Measurements from ENCODE around the gene PRR20G.

PRR20G gene

DNA sequence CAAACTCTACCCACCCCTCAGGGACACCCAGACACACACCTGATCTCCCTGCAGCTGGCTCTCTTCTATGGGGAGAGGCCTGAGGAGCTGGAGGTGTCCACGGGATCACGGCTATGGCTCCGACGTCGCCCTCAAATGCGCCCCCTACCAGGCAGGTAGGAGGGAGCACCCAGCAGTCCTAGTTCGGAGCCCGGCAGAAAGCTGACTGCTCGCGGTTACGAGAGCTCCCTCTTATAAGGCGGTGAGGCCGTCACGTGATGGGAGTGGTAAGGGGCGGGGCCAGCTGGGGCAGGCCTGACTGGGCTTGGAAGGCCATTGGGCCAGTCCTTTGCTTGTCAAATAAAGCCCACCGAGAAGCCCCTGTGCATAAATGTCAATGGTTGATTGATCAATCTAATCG lies at the start of gene PRR20G:
TSS of gene PRR20G (minus strand) at position 207 of the 400 bp plus-strand sequence. CDS start 681 bp downstream, outside the sequence.
- TF ChIP-seq, protein P1, sequence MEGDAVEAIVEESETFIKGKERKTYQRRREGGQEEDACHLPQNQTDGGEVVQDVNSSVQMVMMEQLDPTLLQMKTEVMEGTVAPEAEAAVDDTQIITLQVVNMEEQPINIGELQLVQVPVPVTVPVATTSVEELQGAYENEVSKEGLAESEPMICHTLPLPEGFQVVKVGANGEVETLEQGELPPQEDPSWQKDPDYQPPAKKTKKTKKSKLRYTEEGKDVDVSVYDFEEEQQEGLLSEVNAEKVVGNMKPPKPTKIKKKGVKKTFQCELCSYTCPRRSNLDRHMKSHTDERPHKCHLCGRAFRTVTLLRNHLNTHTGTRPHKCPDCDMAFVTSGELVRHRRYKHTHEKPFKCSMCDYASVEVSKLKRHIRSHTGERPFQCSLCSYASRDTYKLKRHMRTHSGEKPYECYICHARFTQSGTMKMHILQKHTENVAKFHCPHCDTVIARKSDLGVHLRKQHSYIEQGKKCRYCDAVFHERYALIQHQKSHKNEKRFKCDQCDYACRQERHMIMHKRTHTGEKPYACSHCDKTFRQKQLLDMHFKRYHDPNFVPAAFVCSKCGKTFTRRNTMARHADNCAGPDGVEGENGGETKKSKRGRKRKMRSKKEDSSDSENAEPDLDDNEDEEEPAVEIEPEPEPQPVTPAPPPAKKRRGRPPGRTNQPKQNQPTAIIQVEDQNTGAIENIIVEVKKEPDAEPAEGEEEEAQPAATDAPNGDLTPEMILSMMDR (conservative IDR thresholded peaks at IDR 0.05; ENCODE audit: low read length), result no peak
- no peak for DNase-seq (ENCODE audit: low read depth)
- H3K4me3 ChIP-seq (ENCODE audit: low read length), result no peak within 1 kb of the TSS

DNA sequence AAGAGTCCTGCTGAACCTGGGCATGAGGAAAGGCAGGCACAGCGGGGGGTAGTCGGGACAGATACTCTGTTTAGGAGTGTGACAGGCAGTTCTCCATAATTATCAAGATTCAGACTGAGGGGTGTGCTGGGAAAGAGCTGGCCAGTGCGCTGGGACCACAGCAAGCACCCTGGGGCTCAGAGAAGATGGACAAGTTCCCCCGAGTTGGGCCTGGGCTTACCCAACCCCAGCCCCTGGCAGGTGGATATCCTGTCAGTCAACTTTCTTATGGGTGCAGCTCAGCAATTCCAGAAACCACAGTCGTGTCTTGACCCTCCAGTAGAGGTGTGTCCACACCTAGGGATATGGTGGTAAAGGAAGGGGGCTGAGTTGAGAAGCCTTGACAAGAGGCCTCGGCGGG lies 49.2 kb upstream of the PRR20G start:
- no peak overlapping the region for H3K4me3 ChIP-seq (ENCODE audit: low read length)
- TF ChIP-seq, protein P1 (conservative IDR thresholded peaks at IDR 0.05; ENCODE audit: low read length), result no peak
- DNase-seq (ENCODE audit: low read depth), result no peak

DNA sequence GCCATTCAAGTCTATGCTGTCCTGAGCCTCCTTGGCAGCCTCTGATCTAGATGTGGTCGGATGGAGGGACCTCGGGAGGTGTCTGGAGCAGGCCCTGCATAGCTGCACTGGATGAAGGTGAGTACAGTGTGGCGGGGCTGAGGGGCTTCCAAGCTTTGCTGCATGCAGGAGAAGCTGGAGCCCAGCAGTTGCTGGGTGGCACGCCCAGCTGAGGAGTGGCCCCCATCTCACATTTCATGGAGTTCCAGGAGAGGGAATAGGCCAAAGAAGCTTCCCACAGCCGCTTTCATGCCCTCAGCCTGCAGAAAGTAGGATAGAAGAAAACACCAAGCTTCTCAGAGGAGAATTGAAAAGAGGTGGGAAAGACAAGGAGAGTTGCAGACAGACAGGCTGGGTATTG lies 48.3 kb upstream of the PRR20G start:
- H3K4me3 ChIP-seq (ENCODE audit: low read length), result no peak overlapping the region
- DNase-seq (ENCODE audit: low read depth), result no peak
- TF ChIP-seq, protein P1 (conservative IDR thresholded peaks at IDR 0.05; ENCODE audit: low read length), result no peak

DNA sequence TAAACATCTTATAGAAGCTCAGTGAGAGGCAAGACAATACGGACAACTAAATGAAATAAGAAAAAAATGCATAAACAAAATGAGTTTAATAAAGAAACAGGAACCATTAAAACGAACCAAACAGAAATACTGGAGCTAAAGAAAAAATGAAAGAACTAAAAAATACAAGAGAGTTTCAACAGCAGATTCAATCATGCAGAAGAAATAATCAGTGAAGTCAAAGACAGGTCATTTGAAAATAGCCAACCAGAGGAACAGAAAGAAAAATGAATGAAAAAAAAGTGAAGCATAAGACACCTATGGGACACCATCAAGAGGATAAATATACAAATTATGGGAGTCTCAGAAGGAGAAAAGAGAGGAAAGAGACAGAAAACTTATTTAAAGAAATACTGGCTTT lies 42.5 kb upstream of the PRR20G start:
- DNase-seq (ENCODE audit: low read depth), result no peak
- TF ChIP-seq, protein P1 (conservative IDR thresholded peaks at IDR 0.05; ENCODE audit: low read length), result no peak

DNA sequence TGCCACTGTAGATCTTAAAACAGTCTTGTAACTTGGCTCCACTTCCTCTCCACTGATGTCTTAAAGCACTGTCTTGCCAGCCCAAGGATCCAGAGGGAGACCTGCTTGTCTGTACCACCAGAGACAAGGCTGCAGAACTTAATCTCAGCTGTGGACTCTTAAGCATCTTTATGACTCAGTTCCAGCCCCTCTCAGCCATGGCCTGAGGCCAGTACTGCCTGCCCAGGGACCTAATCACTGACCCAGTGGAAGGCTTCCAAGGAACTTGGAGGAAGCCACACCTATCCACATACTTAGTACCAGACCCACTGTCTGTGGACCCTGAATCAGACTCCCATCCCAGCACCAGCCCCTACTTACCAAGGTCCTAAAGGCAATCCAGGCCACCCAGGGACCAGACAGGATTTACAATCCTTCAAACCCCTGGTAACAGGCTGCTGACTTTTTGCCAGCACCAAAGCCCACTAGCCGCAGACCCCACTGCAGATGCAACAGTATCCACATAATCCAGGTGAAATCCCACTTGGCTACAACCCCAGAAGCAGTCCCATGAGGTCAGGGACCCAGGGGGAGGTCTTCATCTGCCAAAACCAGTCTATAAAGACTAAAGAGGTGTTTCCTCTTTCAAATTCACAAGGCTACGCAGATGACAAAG lies 41.9 kb upstream of the PRR20G start:
- no peak for DNase-seq (ENCODE audit: low read depth)
- TF ChIP-seq, protein P1 (conservative IDR thresholded peaks at IDR 0.05; ENCODE audit: low read length), result no peak
- H3K4me3 ChIP-seq (ENCODE audit: low read length), result no peak overlapping the region

More for the DNA sequence above, 42.5 kb upstream of the PRR20G start:
- H3K4me3 ChIP-seq (ENCODE audit: low read length), result no peak overlapping the region

DNA sequence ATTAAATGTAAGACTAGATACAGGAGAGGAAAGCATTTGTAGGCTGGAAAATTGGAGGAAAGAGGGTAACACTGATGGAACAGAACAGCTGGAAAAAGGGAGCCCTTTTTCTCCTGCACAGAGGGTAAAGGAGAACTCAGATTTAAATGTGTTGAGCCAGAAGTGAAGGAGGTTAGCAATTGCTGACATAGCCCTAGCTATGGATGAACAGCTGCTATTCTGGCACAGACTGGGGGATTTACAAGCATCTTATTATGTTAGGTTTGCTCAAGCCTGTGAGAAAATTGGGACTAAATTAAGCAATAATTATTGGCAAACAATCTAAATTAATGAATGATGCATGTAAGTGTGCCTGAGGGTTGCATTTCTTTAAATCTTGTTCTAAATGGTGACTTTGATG lies 40.6 kb upstream of the PRR20G start:
- no peak overlapping the region for H3K4me3 ChIP-seq (ENCODE audit: low read length)
- DNase-seq (ENCODE audit: low read depth), result no peak
- TF ChIP-seq, protein P1 (conservative IDR thresholded peaks at IDR 0.05; ENCODE audit: low read length), result no peak

DNA sequence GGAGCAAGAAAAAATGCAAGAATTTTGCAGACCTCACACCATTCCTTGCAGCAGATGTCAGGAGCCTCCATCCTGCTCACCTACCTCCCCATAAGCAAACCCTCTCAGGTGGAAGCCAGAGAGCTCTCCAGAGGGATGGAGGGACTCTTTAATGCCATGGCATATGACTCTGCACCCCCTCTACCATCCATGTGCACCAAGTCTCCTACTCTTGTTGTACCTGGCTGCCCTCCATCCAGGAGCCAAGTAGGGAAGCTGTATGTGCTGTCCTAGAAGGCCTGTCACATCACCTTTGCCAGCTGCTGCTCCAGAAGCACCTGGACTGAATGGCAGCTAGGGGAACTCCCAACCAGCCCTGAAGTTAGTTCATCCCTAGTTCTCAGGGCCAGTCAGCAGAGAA lies 38.5 kb upstream of the PRR20G start:
- no peak overlapping the region for H3K4me3 ChIP-seq (ENCODE audit: low read length)
- TF ChIP-seq, protein P1 (conservative IDR thresholded peaks at IDR 0.05; ENCODE audit: low read length), result no peak
- no peak for DNase-seq (ENCODE audit: low read depth)
